ENCODE results near the gene CHMP3. TPM values are rescaled to one million over a fixed set of nuclear protein-coding genes. Genes with fewer than 3 reads are reported as not detected.

The CHMP3 gene
- total and polyA plus RNA-seq, 2 of the 13 experiments (the other 11 are each of a cell fraction or from before 2014, with no cell fraction given): 64.1 to 114 TPM

DNA sequence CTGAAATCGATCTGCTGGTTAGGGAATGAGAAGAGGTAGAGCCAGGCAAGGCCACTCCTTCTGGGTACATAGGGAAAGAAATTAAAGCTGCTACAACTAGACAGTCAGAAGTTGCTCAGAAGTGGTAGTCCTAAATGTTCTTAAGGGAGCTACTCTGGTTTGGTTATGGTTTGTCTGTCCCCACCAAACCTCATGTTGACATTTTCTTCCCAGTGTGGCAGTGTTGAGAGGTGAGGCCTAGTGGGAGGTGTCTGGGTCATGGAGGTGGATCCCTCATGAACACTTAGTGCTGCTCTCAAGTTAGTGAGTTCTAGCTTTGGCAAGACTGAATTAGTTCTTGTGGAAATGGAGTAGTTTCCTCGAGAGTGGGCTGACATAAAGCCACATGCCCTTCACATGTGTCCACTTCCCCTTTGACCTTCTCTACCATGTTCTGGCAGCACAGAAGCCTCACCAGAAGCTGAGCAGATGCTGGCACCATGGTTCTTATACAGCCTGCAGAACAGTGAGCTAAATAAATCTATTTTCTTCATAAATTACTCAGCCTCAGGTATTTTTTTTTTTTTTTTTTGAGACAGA lies 45.7 kb upstream of the CHMP3 start (continued):
- TF ChIP-seq, protein P1, sequence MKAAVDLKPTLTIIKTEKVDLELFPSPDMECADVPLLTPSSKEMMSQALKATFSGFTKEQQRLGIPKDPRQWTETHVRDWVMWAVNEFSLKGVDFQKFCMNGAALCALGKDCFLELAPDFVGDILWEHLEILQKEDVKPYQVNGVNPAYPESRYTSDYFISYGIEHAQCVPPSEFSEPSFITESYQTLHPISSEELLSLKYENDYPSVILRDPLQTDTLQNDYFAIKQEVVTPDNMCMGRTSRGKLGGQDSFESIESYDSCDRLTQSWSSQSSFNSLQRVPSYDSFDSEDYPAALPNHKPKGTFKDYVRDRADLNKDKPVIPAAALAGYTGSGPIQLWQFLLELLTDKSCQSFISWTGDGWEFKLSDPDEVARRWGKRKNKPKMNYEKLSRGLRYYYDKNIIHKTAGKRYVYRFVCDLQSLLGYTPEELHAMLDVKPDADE (CRISPR knock-in tag; IDR thresholded peaks at IDR 0.05): no peak
- no peak for TF ChIP-seq ZGPAT (CRISPR knock-in tag; IDR thresholded peaks at IDR 0.05)
- no peak for TF ChIP-seq SRSF1 (optimal IDR thresholded peaks at IDR 0.05; ENCODE audit: low read depth, low read length)
- TF ChIP-seq, protein P2, sequence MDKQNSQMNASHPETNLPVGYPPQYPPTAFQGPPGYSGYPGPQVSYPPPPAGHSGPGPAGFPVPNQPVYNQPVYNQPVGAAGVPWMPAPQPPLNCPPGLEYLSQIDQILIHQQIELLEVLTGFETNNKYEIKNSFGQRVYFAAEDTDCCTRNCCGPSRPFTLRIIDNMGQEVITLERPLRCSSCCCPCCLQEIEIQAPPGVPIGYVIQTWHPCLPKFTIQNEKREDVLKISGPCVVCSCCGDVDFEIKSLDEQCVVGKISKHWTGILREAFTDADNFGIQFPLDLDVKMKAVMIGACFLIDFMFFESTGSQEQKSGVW (CRISPR knock-in tag; IDR thresholded peaks at IDR 0.05; ENCODE audit: borderline replicate concordance): no peak

DNA sequence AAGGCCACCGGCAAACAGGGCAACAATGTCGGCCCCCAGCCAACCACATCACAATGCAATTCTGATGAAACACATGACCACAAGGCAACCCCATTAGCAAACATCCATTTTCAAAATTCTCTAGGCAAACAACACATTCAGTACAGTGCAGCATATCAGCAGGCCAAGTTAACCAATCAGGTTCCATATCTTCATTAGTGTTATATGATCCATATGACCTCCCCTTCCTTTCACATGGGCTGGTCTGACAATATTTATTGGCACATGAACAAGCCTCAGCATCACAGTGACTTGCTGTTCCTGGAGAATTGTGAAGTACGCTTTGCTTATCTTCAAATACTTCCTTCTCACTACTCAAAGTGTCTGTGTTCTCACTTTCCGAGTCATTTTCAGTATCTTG lies 40.7 kb upstream of the CHMP3 start:
- Histone ChIP-seq H2AFZ (ENCODE audit: low read length) (no peak overlapping the region), H3K4me2 (ENCODE audit: low read depth, low read length) (no peak overlapping the region), H3K9me3 (ENCODE audit: low read length) (no peaks in the 10 kb centered on the region), H3K9ac (ENCODE audit: insufficient read depth, low read depth, low read length) (no peak overlapping the region), H3K79me2 (ENCODE audit: insufficient read depth, low read length) (no peaks in the 10 kb centered on the region), H3K4me3 (replicated peaks in 1 of 3; ENCODE audit: insufficient read depth in 1 of 3, low read depth in 2 of 3, low read length in 3 of 3) (no peak overlapping the region), H4K20me1 (ENCODE audit: insufficient read depth, low read length) (no peaks in the 10 kb centered on the region), H3K4me1 (ENCODE audit: insufficient read depth, low read length) (no peaks in the 10 kb centered on the region), H3K36me3 (replicated peaks in 1 of 2; ENCODE audit: control insufficient read depth in 1 of 2, insufficient read depth in 2 of 2, low read length in 2 of 2) (peaks cover 9 to 31% of the 10 kb centered on the region in 2 experiments), H3K27me3 (ENCODE audit: control insufficient read depth in 1 of 2, insufficient read depth in 2 of 2, low read length in 2 of 2) (no peaks in the 10 kb centered on the region), H3K27ac (ENCODE audit: extremely low read length, insufficient read depth, low read length) (no peak overlapping the region)
- no TSS peak for BruUV-seq (replicated peaks)
- 93% methylated on average over 4 of the region's 4 CpGs for WGBS (ENCODE audit: low lambda C conversion rate)
- ChIA-PET POLR2A (no interaction called here), CTCF (ENCODE audit: low intra/inter-chr PET ratio, low total read pairs) (no interaction called here)
- DNase-seq (ENCODE audit: low spot score) (no peak), ATAC-seq (no peak), FAIRE-seq (no peak)
- intact Hi-C loops (cut with micrococcal nuclease; ENCODE audit: unreplicated experiment) (no loop called here), in situ Hi-C loops (cut with HindIII; ENCODE audit: extremely low pct_ligation_motif_present, low pct_unique_long_range_greater_than_20kb) (no loop called here)
- TF ChIP-seq ZNF430 (CRISPR knock-in tag; IDR thresholded peaks at IDR 0.05) (no peak), ZNF232 (CRISPR knock-in tag; IDR thresholded peaks at IDR 0.05; ENCODE audit: borderline replicate concordance) (no peak), ZNF256 (CRISPR knock-in tag; conservative IDR thresholded peaks at IDR 0.05) (no peak), ONECUT2 (CRISPR knock-in tag; IDR thresholded peaks at IDR 0.05) (no peak), ZNF629 (CRISPR knock-in tag; conservative IDR thresholded peaks at IDR 0.05) (no peak), ZNF878 (CRISPR knock-in tag; IDR thresholded peaks at IDR 0.05) (no peak), ZNF451 (CRISPR knock-in tag; IDR thresholded peaks at IDR 0.05) (no peak), HNRNPK (IDR thresholded peaks at IDR 0.05; ENCODE audit: low read depth, low read length, poor library complexity, severe bottlenecking) (no peak), ZNF274 (CRISPR knock-in tag; IDR thresholded peaks at IDR 0.05) (no peak), ESRRA (CRISPR knock-in tag; IDR thresholded peaks at IDR 0.05; ENCODE audit: low read depth) (no peak), PTBP1 (IDR thresholded peaks at IDR 0.05; ENCODE audit: low read depth, low read length, poor library complexity, severe bottlenecking) (no peak)
- TF ChIP-seq, protein P3, sequence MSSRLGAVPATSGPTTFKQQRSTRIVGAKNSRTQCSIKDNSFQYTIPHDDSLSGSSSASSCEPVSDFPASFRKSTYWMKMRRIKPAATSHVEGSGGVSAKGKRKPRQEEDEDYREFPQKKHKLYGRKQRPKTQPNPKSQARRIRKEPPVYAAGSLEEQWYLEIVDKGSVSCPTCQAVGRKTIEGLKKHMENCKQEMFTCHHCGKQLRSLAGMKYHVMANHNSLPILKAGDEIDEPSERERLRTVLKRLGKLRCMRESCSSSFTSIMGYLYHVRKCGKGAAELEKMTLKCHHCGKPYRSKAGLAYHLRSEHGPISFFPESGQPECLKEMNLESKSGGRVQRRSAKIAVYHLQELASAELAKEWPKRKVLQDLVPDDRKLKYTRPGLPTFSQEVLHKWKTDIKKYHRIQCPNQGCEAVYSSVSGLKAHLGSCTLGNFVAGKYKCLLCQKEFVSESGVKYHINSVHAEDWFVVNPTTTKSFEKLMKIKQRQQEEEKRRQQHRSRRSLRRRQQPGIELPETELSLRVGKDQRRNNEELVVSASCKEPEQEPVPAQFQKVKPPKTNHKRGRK (CRISPR knock-in tag; IDR thresholded peaks at IDR 0.05): no peak

Data from HepG2 (cell line).